ENCODE measurements around the gene CTIF. TPM values are rescaled to one million over a fixed set of nuclear protein-coding genes. Genes with fewer than 3 reads are reported as not detected.

Gene CTIF
- total and polyA plus RNA-seq, 4 donors = 12.2 to 45.7 (median 32.6) TPM

- WGBS, 2 donors = 93 to 95% methylated on average over 6 of the region's 6 CpGs
- H3K27me3 ChIP-seq (ENCODE audit: control insufficient read depth in 3 of 3, insufficient read depth in 3 of 3, low read length in 2 of 3) = no peaks in the 10 kb centered on the region
- no peaks in the 10 kb centered on the region for H3K9me3 ChIP-seq (ENCODE audit: control insufficient read depth in 4 of 4, insufficient read depth in 3 of 4, low read length in 3 of 4)
- TF ChIP-seq CTCF (IDR thresholded peaks at IDR 0.05; ENCODE audit: control extremely low read depth, extremely low read depth) = no peak
- peaks cover 0 to 14% (median under 1%) of the 10 kb centered on the region in 4 donors for H3K36me3 ChIP-seq (ENCODE audit: control insufficient read depth in 4 of 4, insufficient read depth in 4 of 4, low read length in 4 of 4)
- H3K9ac ChIP-seq (ENCODE audit: insufficient read depth in 1 of 2, low read length in 2 of 2) = no peak overlapping the region
- DNase-seq = no peak
- no peak overlapping the region for H3K4me3 ChIP-seq
- peaks cover 0 to 11% (median 9%) of the 10 kb centered on the region in 5 donors for H3K4me1 ChIP-seq (ENCODE audit: control insufficient read depth in 5 of 5, insufficient read depth in 5 of 5, low read length in 5 of 5)
- no peak overlapping the region for H3K27ac ChIP-seq (ENCODE audit: low read depth in 1 of 2, low read length in 1 of 2)
- ATAC-seq (ENCODE audit: insufficient read depth, low FRiP score) = no peak
Observed at GRCh38 chr18:48720655-48721025, 181.8 kb downstream of the CTIF start.

- DNase-seq (no peak), ATAC-seq (ENCODE audit: insufficient read depth, low FRiP score) (no peak)
- H3K4me3 ChIP-seq = no peak overlapping the region
- peaks cover 0 to 10% (median 7%) of the 10 kb centered on the region in 5 donors for H3K4me1 ChIP-seq (ENCODE audit: control insufficient read depth in 5 of 5, insufficient read depth in 5 of 5, low read length in 5 of 5)
- no peaks in the 10 kb centered on the region for H3K9me3 ChIP-seq (ENCODE audit: control insufficient read depth in 4 of 4, insufficient read depth in 3 of 4, low read length in 3 of 4)
- no peaks in the 10 kb centered on the region for H3K27me3 ChIP-seq (ENCODE audit: control insufficient read depth in 3 of 3, insufficient read depth in 3 of 3, low read length in 2 of 3)
- 80 to 81% methylated on average over 8 of the region's 8 CpGs for WGBS, 2 donors
- H3K9ac ChIP-seq (ENCODE audit: insufficient read depth in 1 of 2, low read length in 2 of 2) = no peak overlapping the region
- no peak for TF ChIP-seq CTCF (IDR thresholded peaks at IDR 0.05; ENCODE audit: control extremely low read depth, extremely low read depth)
- H3K27ac ChIP-seq (ENCODE audit: low read depth in 1 of 2, low read length in 1 of 2) = no peak overlapping the region
- peaks cover 0 to 14% (median under 1%) of the 10 kb centered on the region in 4 donors for H3K36me3 ChIP-seq (ENCODE audit: control insufficient read depth in 4 of 4, insufficient read depth in 4 of 4, low read length in 4 of 4)
Observed at GRCh38 chr18:48721312-48721711, 182.5 kb downstream of the CTIF start.

GRCh38 chr18:48723016-48723415 is 184.2 kb downstream of the CTIF start:
- H3K9me3 ChIP-seq (ENCODE audit: control insufficient read depth in 4 of 4, insufficient read depth in 3 of 4, low read length in 3 of 4) = peaks cover 0 to 6% (median 0%) of the 10 kb centered on the region in 4 donors
- peaks cover 0 to 14% (median under 1%) of the 10 kb centered on the region in 4 donors for H3K36me3 ChIP-seq (ENCODE audit: control insufficient read depth in 4 of 4, insufficient read depth in 4 of 4, low read length in 4 of 4)
- peaks cover 0 to 10% (median 7%) of the 10 kb centered on the region in 5 donors for H3K4me1 ChIP-seq (ENCODE audit: control insufficient read depth in 5 of 5, insufficient read depth in 5 of 5, low read length in 5 of 5)
- H3K9ac ChIP-seq (ENCODE audit: insufficient read depth in 1 of 2, low read length in 2 of 2) = no peak overlapping the region
- ATAC-seq (ENCODE audit: insufficient read depth, low FRiP score) = no peak
- DNase-seq = no peak
- no peak for TF ChIP-seq CTCF (IDR thresholded peaks at IDR 0.05; ENCODE audit: control extremely low read depth, extremely low read depth)
- H3K27ac ChIP-seq (ENCODE audit: low read depth in 1 of 2, low read length in 1 of 2) = no peak overlapping the region
- 93 to 96% methylated on average over 5 of the region's 5 CpGs for WGBS, 2 donors
- no peaks in the 10 kb centered on the region for H3K27me3 ChIP-seq (ENCODE audit: control insufficient read depth in 3 of 3, insufficient read depth in 3 of 3, low read length in 2 of 3)
- no peak overlapping the region for H3K4me3 ChIP-seq

- TF ChIP-seq CTCF (IDR thresholded peaks at IDR 0.05; ENCODE audit: control extremely low read depth, extremely low read depth) = no peak
- DNase-seq (no peak), ATAC-seq (ENCODE audit: insufficient read depth, low FRiP score) (no peak)
- Histone ChIP-seq H3K9ac (ENCODE audit: insufficient read depth in 1 of 2, low read length in 2 of 2) (no peak overlapping the region), H3K4me1 (ENCODE audit: control insufficient read depth in 5 of 5, insufficient read depth in 5 of 5, low read length in 5 of 5) (peaks cover 0 to 10% (median 7%) of the 10 kb centered on the region in 5 donors), H3K36me3 (ENCODE audit: control insufficient read depth in 4 of 4, insufficient read depth in 4 of 4, low read length in 4 of 4) (peaks cover 0 to 7% (median under 1%) of the 10 kb centered on the region in 4 donors), H3K9me3 (ENCODE audit: control insufficient read depth in 4 of 4, insufficient read depth in 3 of 4, low read length in 3 of 4) (peaks cover 0 to 6% (median 0%) of the 10 kb centered on the region in 4 donors), H3K4me3 (no peak overlapping the region), H3K27me3 (ENCODE audit: control insufficient read depth in 3 of 3, insufficient read depth in 3 of 3, low read length in 2 of 3) (no peaks in the 10 kb centered on the region), H3K27ac (ENCODE audit: low read depth in 1 of 2, low read length in 1 of 2) (no peak overlapping the region)
- 93 to 100% methylated on average over 2 of the region's 2 CpGs for WGBS, 2 donors
Observed at GRCh38 chr18:48723837-48724236, 185.0 kb downstream of the CTIF start.
